SK-N-MC (cell line): ENCODE data around the gene ATP9B.
"Not testable (repeated sequence)": the region's sequence is repeated elsewhere in the genome, so short reads cannot be mapped to it uniquely, and the experiment has no call there.

Experiments
- DNase-seq: peaks from one replicate; pipeline ENCODE4 v3.0.0-alpha.2; 2011; ENCODE audit warnings: low read depth, low spot score
- H3K27ac ChIP-seq: fragments of 200-600 bp; sonication (generic); 2 replicates; pipeline ENCODE4 v1.5.1; 2016; ENCODE audit warnings: mixed run types
- H3K36me3 ChIP-seq: fragments of 200-600 bp; sonication (generic); 2 replicates; pipeline ENCODE4 v1.6.1; 2017; ENCODE audit warnings: antibody characterized with exemption, low read length, mixed read lengths; ENCODE audit not compliant: insufficient read depth
- H3K4me3 ChIP-seq: fragments of 200-600 bp; sonication (generic); 2 replicates; pipeline ENCODE4 v1.5.1; 2016
- H3K9ac ChIP-seq: fragments of 200-600 bp; sonication (generic); 2 replicates; pipeline ENCODE4 v1.8.0; 2017; ENCODE audit warnings: mixed run types, mixed read lengths; ENCODE audit not compliant: insufficient read length
- H3K9me3 ChIP-seq: fragments of 200-600 bp; sonication (generic); 2 replicates; pipeline ENCODE4 v1.6.1; 2017; ENCODE audit warnings: low read depth, mild to moderate bottlenecking, antibody characterized with exemption, low read length, moderate library complexity, mixed read lengths
- EZH2 ChIP-seq: fragments of 200-600 bp; sonication (generic); IDR thresholded peaks from one replicate; pipeline ENCODE4 v1.6.1; 2017; ENCODE audit warnings: antibody characterized with exemption
- FOXP2 ChIP-seq: optimal IDR thresholded peaks from 2 replicates; pipeline ENCODE3; 2011; ENCODE audit warnings: mild to moderate bottlenecking, moderate library complexity; ENCODE audit not compliant: insufficient read depth; ENCODE audit errors: extremely low read length, control extremely low read depth
- POLR2AphosphoS5 ChIP-seq: IDR thresholded peaks from 2 replicates; pipeline ENCODE4 v1.6.1; 2012; ENCODE audit warnings: mild to moderate bottlenecking, low read depth, low read length, borderline replicate concordance

The ATP9B gene

GRCh38 chr18:79067611-79068010 is 1.6 kb upstream of the ATP9B start:
- Histone ChIP-seq H3K36me3 (no peaks in the 10 kb centered on the region), H3K9ac (no peak overlapping the region), H3K4me3 (no peak overlapping the region), H3K27ac (no peak overlapping the region), H3K9me3 (no peaks in the 10 kb centered on the region)
- DNase-seq: no peak
- TF ChIP-seq EZH2 (no peak), POLR2AphosphoS5 (no peak), FOXP2 (no peak)

- Histone ChIP-seq H3K27ac (0 out of 2 replicates have a peak overlapping the region, but pooled peaks have one; percentile 25), H3K4me3 (peak overlapping the region; percentile 79), H3K9ac (no peak overlapping the region), H3K9me3 (no peaks in the 10 kb centered on the region), H3K36me3 (no peaks in the 10 kb centered on the region)
- DNase-seq: no peak
- TF ChIP-seq EZH2: no peak
- no peak for TF ChIP-seq POLR2AphosphoS5
- no peak for TF ChIP-seq FOXP2
These were observed 755 bp upstream of the ATP9B start for GRCh38 chr18:79068341-79068936.

DNA sequence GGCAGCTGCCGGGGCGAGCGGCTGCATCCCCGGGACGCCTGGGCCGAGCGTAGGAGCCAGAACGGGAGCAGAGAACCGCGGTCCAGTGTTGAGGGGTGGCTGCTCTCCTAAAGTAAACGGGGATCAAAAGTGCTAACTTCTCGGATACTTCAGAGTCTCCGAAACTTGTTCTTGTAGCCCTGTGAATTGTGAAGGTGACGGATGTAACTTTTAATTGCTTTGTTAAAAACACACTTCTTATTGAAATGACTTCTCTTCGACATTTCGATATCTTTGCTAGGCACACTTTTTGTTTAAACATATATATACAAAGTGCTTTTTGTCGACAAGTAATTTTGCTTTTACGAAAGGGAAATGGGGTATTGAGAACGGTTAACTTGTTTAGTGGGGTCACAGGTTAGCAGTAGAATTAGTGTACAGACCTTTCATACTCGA is 540 bp downstream of the ATP9B start:
- Histone ChIP-seq H3K9ac (peak overlapping the region; percentile 87), H3K9me3 (no peaks in the 10 kb centered on the region), H3K27ac (peak overlapping the region; percentile 39; the same call in 1 of the 2 replicates), H3K4me3 (peak overlapping the region; percentile 79), H3K36me3 (no peaks in the 10 kb centered on the region)
- TF ChIP-seq FOXP2 (no peak), POLR2AphosphoS5 (no peak), EZH2 (no peak)
- no peak for DNase-seq

DNA sequence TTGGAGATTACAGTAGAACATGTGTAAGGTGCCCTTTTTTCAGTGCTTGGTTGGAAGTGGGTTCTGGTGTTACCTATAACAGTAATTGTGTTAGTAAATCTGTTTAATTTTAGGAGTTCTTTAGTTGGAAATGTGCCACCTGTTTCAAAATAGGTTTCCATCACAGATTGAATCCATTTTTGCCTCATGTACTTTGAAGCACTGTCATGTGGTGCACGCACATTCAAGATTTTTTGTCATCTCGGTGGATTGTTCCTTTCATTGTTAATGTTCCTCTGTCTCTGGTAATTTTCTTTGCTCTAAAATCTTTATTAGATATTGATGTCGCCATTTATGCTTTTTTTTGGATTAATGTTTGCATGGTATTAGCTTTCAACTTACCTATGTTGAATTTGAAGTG is 1.3 kb downstream of the ATP9B start:
- Histone ChIP-seq H3K4me3 (peak overlapping the region; percentile 79), H3K9me3 (no peaks in the 10 kb centered on the region), H3K36me3 (no peaks in the 10 kb centered on the region), H3K27ac (no peak overlapping the region), H3K9ac (peak overlapping the region; percentile 87)
- no peak for DNase-seq
- TF ChIP-seq FOXP2: no peak
- TF ChIP-seq EZH2: no peak
- TF ChIP-seq POLR2AphosphoS5: no peak

DNA sequence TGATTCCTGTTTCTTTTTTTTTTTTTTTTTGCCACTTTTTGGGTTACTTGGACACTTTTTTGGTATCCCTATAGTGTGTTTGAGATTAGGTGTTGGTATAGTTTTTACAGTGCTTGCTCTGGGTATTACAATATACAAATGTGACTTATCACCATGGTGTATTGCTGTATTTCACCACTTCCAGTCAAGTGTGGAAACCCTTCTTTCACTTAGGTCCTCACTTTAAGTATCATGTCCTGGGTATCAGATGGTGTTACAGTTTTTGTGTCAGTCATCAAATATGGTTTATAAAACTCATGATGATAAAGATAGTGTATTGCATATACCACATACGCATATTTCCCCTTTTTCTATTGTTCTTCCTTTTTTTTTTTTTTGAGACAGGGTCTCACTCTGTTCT is 1.8 kb downstream of the ATP9B start:
- Histone ChIP-seq H3K9me3 (no peaks in the 10 kb centered on the region), H3K4me3 (peak overlapping the region; percentile 79; the same call in 1 of the 2 replicates), H3K27ac (no peak overlapping the region), H3K36me3 (no peaks in the 10 kb centered on the region), H3K9ac (no peak overlapping the region)
- no peak for DNase-seq
- TF ChIP-seq EZH2 (no peak), FOXP2 (no peak), POLR2AphosphoS5 (no peak)

DNA sequence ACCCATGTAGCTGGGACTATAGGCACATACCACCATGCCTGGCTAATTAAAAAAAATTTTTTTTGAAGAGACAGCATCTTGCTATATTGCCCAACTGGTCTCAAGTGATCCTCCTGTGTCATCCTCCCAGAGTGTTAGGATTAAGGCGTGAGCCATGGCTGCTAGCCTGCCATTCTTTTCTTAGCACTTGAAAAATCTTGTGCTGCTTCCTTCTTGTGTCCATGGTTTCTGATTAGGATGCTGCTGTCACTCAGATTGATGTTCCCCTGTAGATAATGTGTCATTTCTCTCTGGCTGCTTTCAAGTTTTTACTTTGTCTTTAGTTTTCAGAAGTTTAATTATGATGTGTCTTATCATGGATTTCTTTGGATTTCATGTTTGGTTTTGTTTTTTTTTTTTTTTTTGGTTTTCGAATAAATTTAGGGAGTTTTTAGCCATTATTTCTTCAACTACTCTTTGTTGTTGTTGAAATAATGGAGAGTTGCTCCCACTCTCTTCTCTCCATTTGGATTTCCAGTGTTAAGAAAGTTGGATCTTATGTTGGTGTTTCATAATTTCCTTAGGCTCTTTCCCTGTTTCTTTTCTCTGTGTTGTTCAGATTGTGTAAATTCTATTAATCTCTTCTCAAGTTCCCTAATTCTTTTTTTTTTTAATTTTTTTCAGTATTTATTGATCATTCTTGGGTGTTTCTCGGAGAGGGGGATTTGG is 2.5 kb downstream of the ATP9B start:
- H3K27ac ChIP-seq: no peak overlapping the region

DNA sequence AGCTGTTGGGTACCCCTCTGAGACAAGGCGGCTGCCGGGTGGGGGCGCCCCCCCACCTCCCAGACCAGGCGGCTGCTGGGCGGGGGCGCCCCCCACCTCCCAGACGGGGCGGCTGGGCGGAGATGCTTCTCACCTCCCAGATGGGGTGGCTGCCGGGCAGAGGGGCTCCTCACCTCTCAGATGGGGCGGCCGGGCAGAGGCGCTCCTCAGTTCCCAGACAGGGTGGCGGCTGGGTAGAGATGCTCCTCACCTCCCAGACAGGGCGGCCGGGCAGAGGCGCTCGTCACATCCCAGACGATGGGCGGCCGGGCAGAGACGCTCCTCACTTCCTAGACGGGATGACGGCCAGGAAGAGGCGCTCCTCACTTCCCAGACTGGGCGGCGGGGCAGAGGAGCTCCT is 3.5 kb downstream of the ATP9B start:
- H3K4me3 ChIP-seq, DNase-seq, H3K9me3 ChIP-seq, H3K27ac ChIP-seq, H3K9ac ChIP-seq, H3K36me3 ChIP-seq: not testable (repeated sequence)

More for the DNA sequence above, 2.5 kb downstream of the ATP9B start:
- Histone ChIP-seq H3K9me3 (no peaks in the 10 kb centered on the region), H3K9ac (no peak overlapping the region), H3K36me3 (no peaks in the 10 kb centered on the region), H3K4me3 (no peak overlapping the region)
- TF ChIP-seq POLR2AphosphoS5 (no peak), EZH2 (no peak), FOXP2 (no peak)
- DNase-seq: no peak

GRCh38 chr18:79077181-79077580 is 8.0 kb downstream of the ATP9B start:
- Histone ChIP-seq H3K9ac (no peak overlapping the region), H3K27ac (no peak overlapping the region), H3K36me3 (no peaks in the 10 kb centered on the region), H3K9me3 (no peaks in the 10 kb centered on the region), H3K4me3 (no peak overlapping the region)
- TF ChIP-seq FOXP2: no peak
- TF ChIP-seq POLR2AphosphoS5: no peak
- TF ChIP-seq EZH2: no peak
- no peak for DNase-seq

GRCh38 chr18:79078791-79079190 is 9.6 kb downstream of the ATP9B start:
- not testable (repeated sequence) for H3K9me3 ChIP-seq, DNase-seq, H3K27ac ChIP-seq, H3K36me3 ChIP-seq, H3K4me3 ChIP-seq, H3K9ac ChIP-seq
